Skeletal muscle satellite cell (primary cell): ENCODE results near the gene HS2ST1.
A peak's percentile ranks its signal among the peaks of the same experiment; 100 is the strongest.

Experiments
- H3K27me3 ChIP-seq: 2 replicates; pipeline ENCODE4 v1.7.0; 2013; ENCODE audit warnings: low read length; ENCODE audit not compliant: control insufficient read depth, insufficient read depth
- H3K36me3 ChIP-seq: 2 replicates; pipeline ENCODE4 v1.7.0; 2013; ENCODE audit warnings: mild to moderate bottlenecking, control low read depth, low read length; ENCODE audit not compliant: insufficient read depth
- H3K4me1 ChIP-seq: 2 replicates; pipeline ENCODE4 v1.7.0; 2013; ENCODE audit warnings: low read length; ENCODE audit not compliant: control insufficient read depth, insufficient read depth
- H3K4me2 ChIP-seq: 2 replicates; pipeline ENCODE4 v1.7.0; 2013; ENCODE audit warnings: mild to moderate bottlenecking, low read length
- H3K4me3 ChIP-seq: 2 replicates; pipeline ENCODE4 v1.7.0; 2013; ENCODE audit warnings: low read length
- H3K9ac ChIP-seq: 2 replicates; pipeline ENCODE4 v1.7.0; 2013; ENCODE audit warnings: mild to moderate bottlenecking, low read depth, low read length, moderate library complexity
- H3K9me3 ChIP-seq: replicated peaks from 2 replicates; pipeline ENCODE4 v1.7.0; 2013; ENCODE audit warnings: mild to moderate bottlenecking, control low read depth, low read length

The HS2ST1 gene

GRCh38 chr1:87120779-87121178 lies 206.3 kb downstream of the HS2ST1 start:
- Histone ChIP-seq H3K4me2 (no peak overlapping the region), H3K9me3 (no peaks in the 10 kb centered on the region), H3K27me3 (no peaks in the 10 kb centered on the region), H3K4me3 (no peak overlapping the region), H3K4me1 (peaks cover 10% of the 10 kb centered on the region), H3K36me3 (no peaks in the 10 kb centered on the region), H3K9ac (no peak overlapping the region)

- Histone ChIP-seq H3K27me3 (no peaks in the 10 kb centered on the region), H3K4me3 (no peak overlapping the region), H3K36me3 (no peaks in the 10 kb centered on the region), H3K9me3 (no peaks in the 10 kb centered on the region), H3K4me2 (no peak overlapping the region), H3K9ac (no peak overlapping the region), H3K4me1 (peaks cover 8% of the 10 kb centered on the region)
Observed at GRCh38 chr1:87121711-87122163, 207.3 kb downstream of the HS2ST1 start.

- Histone ChIP-seq H3K36me3 (no peaks in the 10 kb centered on the region), H3K9ac (no peak overlapping the region), H3K27me3 (no peaks in the 10 kb centered on the region), H3K4me1 (peaks cover 8% of the 10 kb centered on the region), H3K4me2 (no peak overlapping the region), H3K4me3 (no peak overlapping the region), H3K9me3 (no peaks in the 10 kb centered on the region)
Observed at GRCh38 chr1:87122243-87122642, 207.8 kb downstream of the HS2ST1 start.

GRCh38 chr1:87123610-87124009 lies 209.2 kb downstream of the HS2ST1 start:
- H3K9me3 ChIP-seq = no peaks in the 10 kb centered on the region
- no peaks in the 10 kb centered on the region for H3K4me1 ChIP-seq
- no peaks in the 10 kb centered on the region for H3K27me3 ChIP-seq
- H3K36me3 ChIP-seq = no peaks in the 10 kb centered on the region
- no peak overlapping the region for H3K4me3 ChIP-seq
- H3K4me2 ChIP-seq = no peak overlapping the region
- H3K9ac ChIP-seq = no peak overlapping the region

GRCh38 chr1:87126886-87127505 lies 212.6 kb downstream of the HS2ST1 start:
- Histone ChIP-seq H3K9ac (no peak overlapping the region), H3K36me3 (no peaks in the 10 kb centered on the region), H3K4me1 (no peaks in the 10 kb centered on the region), H3K4me2 (no peak overlapping the region), H3K9me3 (no peaks in the 10 kb centered on the region), H3K27me3 (no peaks in the 10 kb centered on the region), H3K4me3 (no peak overlapping the region)

- Histone ChIP-seq H3K9me3 (no peaks in the 10 kb centered on the region), H3K36me3 (no peaks in the 10 kb centered on the region), H3K4me1 (no peaks in the 10 kb centered on the region), H3K27me3 (no peaks in the 10 kb centered on the region), H3K4me3 (no peak overlapping the region), H3K4me2 (no peak overlapping the region), H3K9ac (no peak overlapping the region)
Observed at GRCh38 chr1:87127581-87127980, 213.1 kb downstream of the HS2ST1 start.

GRCh38 chr1:87129038-87129437 lies 214.6 kb downstream of the HS2ST1 start:
- H3K36me3 ChIP-seq = no peaks in the 10 kb centered on the region
- no peaks in the 10 kb centered on the region for H3K9me3 ChIP-seq
- H3K9ac ChIP-seq = no peak overlapping the region
- no peak overlapping the region for H3K4me2 ChIP-seq
- no peaks in the 10 kb centered on the region for H3K4me1 ChIP-seq
- no peak overlapping the region for H3K4me3 ChIP-seq
- H3K27me3 ChIP-seq = no peaks in the 10 kb centered on the region

GRCh38 chr1:87129606-87130005 lies 215.2 kb downstream of the HS2ST1 start:
- no peak overlapping the region for H3K4me3 ChIP-seq
- no peaks in the 10 kb centered on the region for H3K4me1 ChIP-seq
- no peaks in the 10 kb centered on the region for H3K27me3 ChIP-seq
- H3K9ac ChIP-seq = no peak overlapping the region
- no peak overlapping the region for H3K4me2 ChIP-seq
- H3K9me3 ChIP-seq = no peaks in the 10 kb centered on the region
- H3K36me3 ChIP-seq = no peaks in the 10 kb centered on the region

GRCh38 chr1:87130438-87130837 lies 216.0 kb downstream of the HS2ST1 start:
- H3K4me3 ChIP-seq = no peak overlapping the region
- no peaks in the 10 kb centered on the region for H3K36me3 ChIP-seq
- no peak overlapping the region for H3K4me2 ChIP-seq
- H3K9me3 ChIP-seq = no peaks in the 10 kb centered on the region
- no peaks in the 10 kb centered on the region for H3K4me1 ChIP-seq
- no peaks in the 10 kb centered on the region for H3K27me3 ChIP-seq
- no peak overlapping the region for H3K9ac ChIP-seq

- peaks cover 4% of the 10 kb centered on the region for H3K27me3 ChIP-seq
- peak overlapping the region; percentile 94 for H3K4me2 ChIP-seq
- no peaks in the 10 kb centered on the region for H3K4me1 ChIP-seq
- peak overlapping the region; percentile 69 for H3K4me3 ChIP-seq
- H3K9ac ChIP-seq = peak overlapping the region; percentile 74
- no peaks in the 10 kb centered on the region for H3K36me3 ChIP-seq
- H3K9me3 ChIP-seq = no peaks in the 10 kb centered on the region
Observed at GRCh38 chr1:87131809-87132283, 217.4 kb downstream of the HS2ST1 start.

GRCh38 chr1:87132284-87132870 lies 217.9 kb downstream of the HS2ST1 start:
- Histone ChIP-seq H3K27me3 (peaks cover 8% of the 10 kb centered on the region), H3K4me1 (no peaks in the 10 kb centered on the region), H3K36me3 (no peaks in the 10 kb centered on the region), H3K4me2 (peak overlapping the region; percentile 94), H3K9me3 (no peaks in the 10 kb centered on the region), H3K9ac (peak overlapping the region; percentile 74), H3K4me3 (peak overlapping the region; percentile 69)

- Histone ChIP-seq H3K4me3 (no peak overlapping the region), H3K9ac (no peak overlapping the region), H3K4me1 (no peaks in the 10 kb centered on the region), H3K4me2 (no peak overlapping the region), H3K9me3 (no peaks in the 10 kb centered on the region), H3K27me3 (peaks cover 14% of the 10 kb centered on the region), H3K36me3 (no peaks in the 10 kb centered on the region)
Observed at GRCh38 chr1:87134061-87134460, 219.6 kb downstream of the HS2ST1 start.
